Astrocyte of the cerebellum (primary cell): ENCODE measurements around the gene TIMM50.

Experiments used
- DNase-seq: peaks from one replicate; pipeline ENCODE4 v3.0.0-alpha.2; 2011; ENCODE audit warnings: low read depth
- H3K4me3 ChIP-seq: 2 replicates; pipeline ENCODE4 v1.5.1; 2011; ENCODE audit warnings: mild to moderate bottlenecking, low read depth, low read length, moderate library complexity
- in situ Hi-C: cut with HindIII; loops from 2 replicates; pipeline ENCODE4 v1.10.0; 2017; ENCODE audit warnings: low sequenced_read_pairs
- TF ChIP-seq, protein P1 (sequence below): IDR thresholded peaks from 2 replicates; pipeline ENCODE4 v1.5.1; 2012; ENCODE audit warnings: low read length, low read depth, moderate library complexity, mild to moderate bottlenecking; ENCODE audit errors: missing control alignments

Gene TIMM50

DNA sequence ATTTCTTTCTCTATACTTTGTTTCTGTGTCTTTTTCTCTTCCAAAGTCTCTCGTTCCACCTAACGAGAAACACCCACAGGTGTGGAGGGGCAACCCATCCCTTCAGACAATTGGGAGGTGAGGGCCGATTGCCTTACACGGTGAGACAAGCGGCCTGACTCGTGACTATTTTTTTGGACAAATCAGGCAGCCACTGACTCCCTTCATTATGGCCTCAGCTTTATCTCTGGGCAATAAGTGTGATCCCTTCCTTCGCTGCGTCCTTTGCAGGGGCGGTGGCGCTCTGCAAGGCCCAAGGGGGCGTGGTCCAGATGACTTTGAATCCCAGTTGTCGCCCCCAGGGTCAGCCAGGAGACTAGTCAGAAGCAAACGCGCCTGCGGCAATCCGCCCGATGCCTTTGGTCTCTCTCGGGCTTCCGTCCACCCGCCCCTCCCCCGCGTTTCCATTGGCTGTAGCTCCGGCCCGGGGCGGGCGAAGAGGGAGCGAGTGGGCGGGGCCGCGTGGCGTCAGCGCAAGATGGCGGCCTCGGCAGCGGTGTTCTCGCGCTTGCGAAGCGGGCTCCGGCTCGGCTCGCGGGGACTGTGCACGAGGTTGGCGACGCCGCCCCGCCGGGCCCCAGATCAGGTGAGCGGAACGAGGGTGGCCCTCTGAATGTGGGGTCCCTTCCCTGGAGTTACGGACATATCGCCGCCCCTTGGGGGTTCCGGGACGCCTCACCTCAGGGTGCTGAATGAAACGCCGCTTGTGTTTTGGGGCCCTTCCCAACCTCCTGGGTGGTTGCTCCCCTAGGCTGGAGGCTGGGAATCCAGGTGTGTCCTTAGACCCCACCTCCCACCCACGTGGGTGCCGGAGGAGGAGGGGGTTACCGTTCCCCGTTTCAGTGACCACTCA lies at the start of gene TIMM50:
Gene TIMM50 (plus strand): TSS at position 502 of the 892 bp plus-strand sequence. CDS start 16 bp downstream, at position 518.
- in situ Hi-C loops, result no loop called here
- DNase-seq, result peak; percentile 68
- peak within 1 kb of the TSS; percentile 98 for H3K4me3 ChIP-seq
- TF ChIP-seq, protein P1, sequence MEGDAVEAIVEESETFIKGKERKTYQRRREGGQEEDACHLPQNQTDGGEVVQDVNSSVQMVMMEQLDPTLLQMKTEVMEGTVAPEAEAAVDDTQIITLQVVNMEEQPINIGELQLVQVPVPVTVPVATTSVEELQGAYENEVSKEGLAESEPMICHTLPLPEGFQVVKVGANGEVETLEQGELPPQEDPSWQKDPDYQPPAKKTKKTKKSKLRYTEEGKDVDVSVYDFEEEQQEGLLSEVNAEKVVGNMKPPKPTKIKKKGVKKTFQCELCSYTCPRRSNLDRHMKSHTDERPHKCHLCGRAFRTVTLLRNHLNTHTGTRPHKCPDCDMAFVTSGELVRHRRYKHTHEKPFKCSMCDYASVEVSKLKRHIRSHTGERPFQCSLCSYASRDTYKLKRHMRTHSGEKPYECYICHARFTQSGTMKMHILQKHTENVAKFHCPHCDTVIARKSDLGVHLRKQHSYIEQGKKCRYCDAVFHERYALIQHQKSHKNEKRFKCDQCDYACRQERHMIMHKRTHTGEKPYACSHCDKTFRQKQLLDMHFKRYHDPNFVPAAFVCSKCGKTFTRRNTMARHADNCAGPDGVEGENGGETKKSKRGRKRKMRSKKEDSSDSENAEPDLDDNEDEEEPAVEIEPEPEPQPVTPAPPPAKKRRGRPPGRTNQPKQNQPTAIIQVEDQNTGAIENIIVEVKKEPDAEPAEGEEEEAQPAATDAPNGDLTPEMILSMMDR, result no peak

GRCh38 chr19:39432677-39433025 lies 48.0 kb upstream of the TIMM50 start:
- TF ChIP-seq, protein P1, result no peak
- in situ Hi-C loops, result no loop called here
- DNase-seq, result no peak
- no peak overlapping the region for H3K4me3 ChIP-seq

DNA sequence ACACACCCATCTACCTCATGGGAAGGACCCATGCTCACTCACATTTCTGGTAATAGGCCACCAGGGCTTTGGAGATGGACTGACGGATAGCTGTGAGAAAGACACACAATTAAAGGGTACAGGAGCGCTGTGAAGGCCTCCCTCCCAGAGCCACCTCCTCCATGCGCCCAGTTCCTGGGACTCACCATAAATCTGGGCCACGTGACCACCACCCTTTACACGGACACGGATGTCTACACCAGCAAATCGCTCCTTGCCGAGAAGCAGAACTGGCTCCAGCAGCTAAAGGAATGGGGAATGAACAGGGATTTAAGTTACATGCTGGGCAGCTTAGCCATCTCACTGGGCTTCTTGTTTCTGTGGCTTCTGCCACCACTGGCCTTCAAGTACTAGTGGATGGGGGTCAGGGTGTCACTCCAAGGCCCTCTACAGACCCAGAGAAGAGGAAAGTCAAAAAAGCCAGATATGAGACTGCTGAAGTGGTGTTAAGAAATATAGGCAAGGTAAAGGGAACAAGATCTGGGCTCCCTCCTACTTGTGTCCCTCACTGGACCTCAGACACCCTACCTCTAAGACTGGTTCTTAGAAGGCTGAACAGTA lies 47.1 kb upstream of the TIMM50 start:
- no peak for DNase-seq
- H3K4me3 ChIP-seq, result no peak overlapping the region

DNA sequence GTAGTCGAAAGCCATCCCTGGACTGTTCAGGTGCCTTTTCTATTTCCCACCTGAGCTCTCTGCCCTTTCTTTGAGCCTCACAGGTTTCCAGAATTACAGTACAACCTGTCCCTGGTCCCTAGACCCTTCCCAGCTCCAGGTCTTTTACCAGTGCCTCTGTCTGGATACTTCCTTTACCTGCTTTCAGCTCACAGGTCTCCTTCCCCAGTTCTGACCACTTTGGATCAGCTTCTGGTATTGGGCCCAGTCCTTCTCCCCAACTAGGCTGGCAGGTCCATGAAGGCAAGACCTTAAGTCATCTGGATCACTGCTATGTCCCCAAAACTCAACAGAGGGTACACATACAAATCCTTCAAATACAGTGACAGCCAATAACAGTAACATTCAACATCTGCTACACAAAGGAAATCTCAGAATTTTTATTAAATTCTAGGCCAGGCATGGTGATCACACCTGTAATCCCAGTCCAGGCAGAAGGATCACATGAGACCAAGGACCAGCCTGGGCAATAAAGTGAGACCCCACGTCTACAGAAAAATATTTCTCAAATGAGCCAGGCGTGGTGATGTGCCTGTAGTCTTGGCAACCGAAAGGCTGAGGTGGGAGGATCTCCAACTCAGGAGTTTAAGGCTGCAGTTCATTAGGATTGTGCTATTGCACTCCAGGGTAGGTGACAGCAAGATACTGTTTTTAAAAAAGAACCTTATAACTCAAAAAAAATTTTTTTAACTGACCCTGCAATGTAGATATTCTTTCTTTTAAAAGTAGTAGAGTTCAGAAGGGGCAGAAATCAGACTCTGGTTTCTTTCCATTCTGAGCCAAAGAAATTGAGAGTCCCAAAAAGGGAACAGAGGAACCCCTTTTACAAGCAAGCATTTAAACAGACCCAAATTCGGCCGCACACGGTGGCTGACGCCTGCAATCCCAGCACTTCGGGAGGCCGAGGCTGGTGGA lies 46.2 kb upstream of the TIMM50 start:
- TF ChIP-seq, protein P1, result no peak
- no peak for DNase-seq
- in situ Hi-C loops, result no loop called here
- H3K4me3 ChIP-seq, result peak overlapping the region; percentile 89

More for the DNA sequence above, 47.1 kb upstream of the TIMM50 start:
- TF ChIP-seq, protein P1, result no peak
- in situ Hi-C loops, result no loop called here

DNA sequence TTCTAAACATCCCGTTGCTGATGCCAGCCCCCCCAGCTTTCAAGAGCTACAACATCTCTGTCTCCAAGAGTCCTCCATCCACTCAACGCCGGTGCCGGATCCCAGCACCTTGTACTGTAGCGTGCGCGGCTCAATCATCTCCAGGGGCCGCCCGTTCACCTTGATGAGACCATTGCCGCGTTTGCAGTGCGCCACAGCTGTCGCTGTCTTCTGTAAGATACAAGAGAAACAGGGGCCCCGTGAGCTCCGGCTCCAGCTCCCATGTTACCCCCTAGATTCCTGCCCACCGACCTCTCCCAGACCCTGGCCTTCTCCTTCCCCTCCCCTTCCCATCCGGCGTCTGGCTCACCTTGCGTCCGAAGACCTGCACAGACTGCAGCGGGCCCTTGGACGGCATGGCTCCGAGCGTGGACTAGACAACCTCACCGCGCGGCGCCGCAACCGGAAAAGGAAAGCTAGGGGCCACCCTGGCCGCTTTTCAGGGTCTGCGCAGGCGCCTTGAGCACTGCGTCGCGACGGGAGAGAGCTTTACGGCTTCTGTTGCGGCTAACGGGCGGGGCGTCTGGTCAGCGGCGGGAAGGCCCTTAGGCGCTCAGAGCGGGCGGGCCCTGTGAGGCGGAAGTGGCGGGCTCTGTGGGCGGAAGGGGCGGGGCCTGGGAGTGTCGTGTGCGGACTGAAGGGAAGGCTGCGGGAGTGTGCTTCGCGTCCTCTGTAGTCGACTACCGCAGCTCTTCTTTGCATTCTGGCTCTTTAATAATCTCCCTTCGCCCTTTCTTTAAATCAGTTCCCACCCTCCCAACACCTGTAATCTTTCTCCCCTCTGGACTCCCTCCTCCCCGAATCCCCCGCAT lies 44.9 kb upstream of the TIMM50 start, which contains the start of gene RPS16:
Gene RPS16 (minus strand): TSS at position 451 of the 851 bp plus-strand sequence. CDS start 54 bp downstream, at position 397.
- H3K4me3 ChIP-seq, result peak within 1 kb of the TSS; percentile 89
- TF ChIP-seq, protein P1, result no peak
- in situ Hi-C loops, result no loop called here
- peak; percentile 92 for DNase-seq
